Measurements from ENCODE around the gene TRAT1.

DNA sequence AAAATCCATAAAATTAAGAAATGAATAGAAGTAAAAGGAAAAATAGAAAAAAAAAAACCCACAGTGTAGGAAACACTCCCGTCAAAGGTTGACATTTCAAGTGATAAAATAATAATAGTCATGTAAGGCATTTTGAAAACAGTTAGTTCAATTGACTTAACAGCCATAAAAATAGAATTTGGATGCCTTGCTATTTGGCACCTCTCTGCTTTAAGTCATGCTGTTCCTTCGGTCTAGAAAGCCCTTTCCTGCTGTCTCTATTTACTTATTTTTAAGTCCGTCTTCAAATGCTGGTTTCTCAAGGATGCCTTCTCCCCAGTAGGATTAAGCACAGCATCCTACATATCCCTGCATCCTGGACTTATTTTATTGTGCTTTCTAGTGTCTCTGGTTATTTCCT lies 43.1 kb upstream of the TRAT1 start:
- no peak for TF ChIP-seq POLR2A (IDR thresholded peaks at IDR 0.05)
- TF ChIP-seq, protein P1, sequence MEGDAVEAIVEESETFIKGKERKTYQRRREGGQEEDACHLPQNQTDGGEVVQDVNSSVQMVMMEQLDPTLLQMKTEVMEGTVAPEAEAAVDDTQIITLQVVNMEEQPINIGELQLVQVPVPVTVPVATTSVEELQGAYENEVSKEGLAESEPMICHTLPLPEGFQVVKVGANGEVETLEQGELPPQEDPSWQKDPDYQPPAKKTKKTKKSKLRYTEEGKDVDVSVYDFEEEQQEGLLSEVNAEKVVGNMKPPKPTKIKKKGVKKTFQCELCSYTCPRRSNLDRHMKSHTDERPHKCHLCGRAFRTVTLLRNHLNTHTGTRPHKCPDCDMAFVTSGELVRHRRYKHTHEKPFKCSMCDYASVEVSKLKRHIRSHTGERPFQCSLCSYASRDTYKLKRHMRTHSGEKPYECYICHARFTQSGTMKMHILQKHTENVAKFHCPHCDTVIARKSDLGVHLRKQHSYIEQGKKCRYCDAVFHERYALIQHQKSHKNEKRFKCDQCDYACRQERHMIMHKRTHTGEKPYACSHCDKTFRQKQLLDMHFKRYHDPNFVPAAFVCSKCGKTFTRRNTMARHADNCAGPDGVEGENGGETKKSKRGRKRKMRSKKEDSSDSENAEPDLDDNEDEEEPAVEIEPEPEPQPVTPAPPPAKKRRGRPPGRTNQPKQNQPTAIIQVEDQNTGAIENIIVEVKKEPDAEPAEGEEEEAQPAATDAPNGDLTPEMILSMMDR (IDR thresholded peaks at IDR 0.05 in 8 of 11, conservative IDR thresholded peaks at IDR 0.05 in 3 of 11) = no peak

All from spleen (tissue), 7 donors.